Mesendoderm (in vitro differentiated cells): Measurements from ENCODE around the gene SP100.

Source experiments
- DNase-seq: peaks from one replicate; pipeline ENCODE4 v3.0.0; 2013
- H2AK5ac ChIP-seq: 2 replicates; pipeline ENCODE4 v1.6.1; 2013; ENCODE audit warnings: low read length, inconsistent platforms
- H2BK120ac ChIP-seq: 2 replicates; pipeline ENCODE4 v1.6.1; 2013; ENCODE audit warnings: low read depth, mild to moderate bottlenecking, low read length, moderate library complexity, mixed read lengths
- H2BK15ac ChIP-seq: replicated peaks from 2 replicates; pipeline ENCODE4 v1.6.1; 2013; ENCODE audit warnings: low read depth, mild to moderate bottlenecking, moderate library complexity
- H2BK5ac ChIP-seq: 2 replicates; pipeline ENCODE4 v1.6.1; 2013; ENCODE audit warnings: low read length, inconsistent platforms
- H3K18ac ChIP-seq: 2 replicates; pipeline ENCODE4 v1.6.1; 2013; ENCODE audit warnings: mild to moderate bottlenecking, low read length, mixed read lengths
- H3K23ac ChIP-seq: one replicate; pipeline ENCODE4 v1.6.1; 2013; ENCODE audit warnings: low read length
- H3K27ac ChIP-seq: 2 replicates; pipeline ENCODE4 v1.5.1; 2013; ENCODE audit warnings: low read depth, mild to moderate bottlenecking, inconsistent platforms, low read length, moderate library complexity
- H3K27me3 ChIP-seq: 2 replicates; pipeline ENCODE4 v1.6.1; 2013; ENCODE audit warnings: low read length, control low read depth, mild to moderate bottlenecking, inconsistent platforms; ENCODE audit not compliant: insufficient read depth, poor library complexity
- H3K36me3 ChIP-seq: 2 replicates; pipeline ENCODE4 v1.6.1; 2013; ENCODE audit warnings: low read length, inconsistent platforms; ENCODE audit not compliant: control insufficient read depth, insufficient read depth
- H3K4ac ChIP-seq: one replicate; pipeline ENCODE4 v1.6.1; 2013; ENCODE audit warnings: low read depth, mild to moderate bottlenecking, low read length, moderate library complexity
- H3K4me1 ChIP-seq: 2 replicates; pipeline ENCODE4 v1.6.1; 2013; ENCODE audit warnings: low read depth, low read length, inconsistent platforms; ENCODE audit not compliant: control insufficient read depth
- H3K4me2 ChIP-seq: 2 replicates; pipeline ENCODE4 v1.6.1; 2013; ENCODE audit warnings: low read length
- H3K4me3 ChIP-seq: 2 replicates; pipeline ENCODE4 v1.5.1; 2013; ENCODE audit warnings: mild to moderate bottlenecking, low read length
- H3K56ac ChIP-seq: one replicate; pipeline ENCODE4 v1.6.1; 2013; ENCODE audit warnings: low read length
- H3K79me1 ChIP-seq: 2 replicates; pipeline ENCODE4 v1.6.1; 2013; ENCODE audit warnings: low read length, inconsistent platforms
- H3K79me2 ChIP-seq: 2 replicates; pipeline ENCODE4 v1.6.1; 2013; ENCODE audit warnings: mild to moderate bottlenecking, low read length; ENCODE audit not compliant: control insufficient read depth, insufficient read depth
- H3K9ac ChIP-seq: 2 replicates; pipeline ENCODE4 v1.6.1; 2013; ENCODE audit warnings: low read length, inconsistent platforms
- H4K5ac ChIP-seq: one replicate; pipeline ENCODE4 v1.6.1; 2013; ENCODE audit warnings: low read length
- H4K8ac ChIP-seq: one replicate; pipeline ENCODE4 v1.6.1; 2013; ENCODE audit warnings: low read depth, mild to moderate bottlenecking, control low read depth, low read length, moderate library complexity
- WGBS: extraction: QIAGEN DNeasy Blood & Tissue Kit; methylation state at CpG from one replicate; pipeline ENCODE4 v1.1.7; 2013; ENCODE audit warnings: low lambda C conversion rate, missing lambda C conversion rate; ENCODE audit not compliant: insufficient coverage; ENCODE audit errors: extremely low coverage; 5-methylcytosine and 5-hydroxymethylcytosine counted together

Gene SP100

GRCh38 chr2:230537531-230537976, 121.6 kb downstream of the SP100 start:
- Histone ChIP-seq H3K27me3 (no peaks in the 10 kb centered on the region), H3K27ac (no peak overlapping the region), H4K8ac (no peak overlapping the region), H3K4ac (no peak overlapping the region), H2BK5ac (no peak overlapping the region), H2AK5ac (no peak overlapping the region), H3K9ac (no peak overlapping the region), H3K4me2 (no peak overlapping the region), H3K56ac (no peak overlapping the region), H4K5ac (no peak overlapping the region), H2BK15ac (no peak overlapping the region), H3K79me2 (no peaks in the 10 kb centered on the region), H3K4me3 (no peak overlapping the region), H3K18ac (no peak overlapping the region), H3K23ac (no peak overlapping the region), H3K4me1 (no peaks in the 10 kb centered on the region), H3K79me1 (no peaks in the 10 kb centered on the region), H3K36me3 (no peaks in the 10 kb centered on the region), H2BK120ac (no peak overlapping the region)
- no CpG with 5 or more reads among the region's 4 CpGs for WGBS
- no peak for DNase-seq

- Histone ChIP-seq H3K4me2 (no peak overlapping the region), H3K4me3 (no peak overlapping the region), H3K27me3 (no peaks in the 10 kb centered on the region), H3K79me2 (no peaks in the 10 kb centered on the region), H4K5ac (no peak overlapping the region), H2BK15ac (no peak overlapping the region), H4K8ac (no peak overlapping the region), H3K27ac (no peak overlapping the region), H3K79me1 (no peaks in the 10 kb centered on the region), H3K36me3 (no peaks in the 10 kb centered on the region), H2AK5ac (no peak overlapping the region), H3K23ac (no peak overlapping the region), H3K4ac (no peak overlapping the region), H3K9ac (no peak overlapping the region), H3K18ac (no peak overlapping the region), H2BK5ac (no peak overlapping the region), H3K4me1 (no peaks in the 10 kb centered on the region), H3K56ac (no peak overlapping the region), H2BK120ac (no peak overlapping the region)
- WGBS = no CpG with 5 or more reads among the region's 1 CpG
- DNase-seq = no peak
Observed at GRCh38 chr2:230540332-230540731, 124.3 kb downstream of the SP100 start.

GRCh38 chr2:230541934-230542380, 126.0 kb downstream of the SP100 start:
- H3K4me3 ChIP-seq = no peak overlapping the region
- no peak overlapping the region for H2BK120ac ChIP-seq
- H3K9ac ChIP-seq = no peak overlapping the region
- no peaks in the 10 kb centered on the region for H3K4me1 ChIP-seq
- no peaks in the 10 kb centered on the region for H3K79me1 ChIP-seq
- H3K4me2 ChIP-seq = no peak overlapping the region
- no peak overlapping the region for H4K5ac ChIP-seq
- no peak overlapping the region for H2BK15ac ChIP-seq
- DNase-seq = no peak
- no peaks in the 10 kb centered on the region for H3K27me3 ChIP-seq
- H4K8ac ChIP-seq = no peak overlapping the region
- H2AK5ac ChIP-seq = no peak overlapping the region
- no peak overlapping the region for H3K4ac ChIP-seq
- H3K23ac ChIP-seq = no peak overlapping the region
- H2BK5ac ChIP-seq = no peak overlapping the region
- no CpG with 5 or more reads among the region's 3 CpGs for WGBS
- H3K27ac ChIP-seq = no peak overlapping the region
- no peaks in the 10 kb centered on the region for H3K36me3 ChIP-seq
- no peaks in the 10 kb centered on the region for H3K79me2 ChIP-seq
- H3K56ac ChIP-seq = no peak overlapping the region
- no peak overlapping the region for H3K18ac ChIP-seq

- Histone ChIP-seq H4K8ac (no peak overlapping the region), H3K27ac (no peak overlapping the region), H3K4me1 (no peaks in the 10 kb centered on the region), H3K9ac (no peak overlapping the region), H2BK5ac (no peak overlapping the region), H3K79me2 (no peaks in the 10 kb centered on the region), H4K5ac (no peak overlapping the region), H3K56ac (no peak overlapping the region), H3K18ac (no peak overlapping the region), H3K27me3 (no peaks in the 10 kb centered on the region), H3K4me3 (no peak overlapping the region), H3K23ac (no peak overlapping the region), H2BK15ac (no peak overlapping the region), H2AK5ac (no peak overlapping the region), H3K4me2 (no peak overlapping the region), H3K36me3 (no peaks in the 10 kb centered on the region), H3K79me1 (no peaks in the 10 kb centered on the region), H3K4ac (no peak overlapping the region), H2BK120ac (no peak overlapping the region)
- WGBS = no CpG with 5 or more reads among the region's 2 CpGs
- no peak for DNase-seq
Observed at GRCh38 chr2:230542751-230543150, 126.8 kb downstream of the SP100 start.

- Histone ChIP-seq H2AK5ac (no peak overlapping the region), H3K56ac (no peak overlapping the region), H3K18ac (no peak overlapping the region), H2BK5ac (no peak overlapping the region), H3K4me1 (no peaks in the 10 kb centered on the region), H2BK120ac (no peak overlapping the region), H4K5ac (no peak overlapping the region), H3K36me3 (no peaks in the 10 kb centered on the region), H3K23ac (no peak overlapping the region), H3K4me3 (no peak overlapping the region), H3K79me1 (no peaks in the 10 kb centered on the region), H3K9ac (no peak overlapping the region), H3K27ac (no peak overlapping the region), H3K4ac (no peak overlapping the region), H2BK15ac (no peak overlapping the region), H3K27me3 (no peaks in the 10 kb centered on the region), H3K79me2 (no peaks in the 10 kb centered on the region), H4K8ac (no peak overlapping the region), H3K4me2 (no peak overlapping the region)
- no CpG with 5 or more reads among the region's 2 CpGs for WGBS
- no peak for DNase-seq
Observed at GRCh38 chr2:230552181-230552580, 136.2 kb downstream of the SP100 start.

- no peaks in the 10 kb centered on the region for H3K27me3 ChIP-seq
- no CpG with 5 or more reads among the region's 1 CpG for WGBS
Observed at GRCh38 chr2:230557065-230557464, 141.1 kb downstream of the SP100 start.

More at GRCh38 chr2:230557065-230557464, 141.1 kb downstream of the SP100 start:
- Histone ChIP-seq H3K4me1 (no peaks in the 10 kb centered on the region), H3K36me3 (no peaks in the 10 kb centered on the region), H3K79me2 (no peaks in the 10 kb centered on the region), H2BK120ac (no peak overlapping the region), H3K4me2 (no peak overlapping the region), H3K23ac (no peak overlapping the region), H3K18ac (no peak overlapping the region), H4K8ac (no peak overlapping the region), H3K9ac (no peak overlapping the region), H3K56ac (no peak overlapping the region), H4K5ac (no peak overlapping the region), H3K4me3 (no peak overlapping the region), H2BK15ac (no peak overlapping the region), H2AK5ac (no peak overlapping the region), H2BK5ac (no peak overlapping the region), H3K27ac (no peak overlapping the region), H3K79me1 (no peaks in the 10 kb centered on the region), H3K4ac (no peak overlapping the region)
- no peak for DNase-seq
